HG03565 (cell line): Measurements from ENCODE around the gene MEOX1.

ENCODE experiments used
- ATAC-seq: cut with Tn5 transposase; IDR thresholded peaks from one replicate; pipeline ENCODE4 v1.9.1; 2021; ENCODE audit warnings: mild to moderate bottlenecking, moderate library complexity; ENCODE audit not compliant: unreplicated experiment

Gene MEOX1

GRCh38 chr17:43659823-43660617, 1.7 kb downstream of the MEOX1 start:
- ATAC-seq: no peak

GRCh38 chr17:43658900-43659299, 2.8 kb downstream of the MEOX1 start:
- ATAC-seq: no peak

DNA sequence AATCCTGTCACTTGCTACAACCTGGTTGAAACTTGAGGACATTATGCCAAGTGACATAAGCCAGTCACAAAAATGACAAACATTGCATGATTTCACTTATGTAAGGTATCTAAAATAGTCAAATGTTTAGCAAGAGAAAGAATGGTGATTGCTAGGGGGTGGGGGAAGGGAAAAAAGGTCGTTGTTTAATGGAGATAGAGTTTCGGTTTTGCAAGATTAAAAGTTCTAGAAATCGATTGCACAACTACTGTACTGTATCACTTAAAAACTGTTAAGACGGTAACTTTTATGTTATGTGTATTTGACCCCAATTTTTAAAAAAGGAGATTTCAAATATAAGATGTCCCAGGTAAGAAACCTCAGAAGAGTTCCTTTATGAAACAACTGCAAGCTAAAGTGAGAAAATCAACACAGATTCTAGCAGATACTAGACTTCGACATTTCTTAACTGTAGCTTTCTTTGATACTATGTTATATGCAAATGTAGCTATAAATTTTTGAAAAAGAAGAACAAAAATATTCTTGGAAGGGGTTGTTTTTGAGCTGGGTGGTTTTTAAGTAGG, 5.9 kb downstream of the MEOX1 start:
- ATAC-seq: no peak

GRCh38 chr17:43652124-43652480, 9.6 kb downstream of the MEOX1 start:
- no peak for ATAC-seq

- ATAC-seq: no peak
Observed at GRCh38 chr17:43650471-43650870, 11.3 kb downstream of the MEOX1 start.

GRCh38 chr17:43648916-43649315, 12.8 kb downstream of the MEOX1 start:
- no peak for ATAC-seq

DNA sequence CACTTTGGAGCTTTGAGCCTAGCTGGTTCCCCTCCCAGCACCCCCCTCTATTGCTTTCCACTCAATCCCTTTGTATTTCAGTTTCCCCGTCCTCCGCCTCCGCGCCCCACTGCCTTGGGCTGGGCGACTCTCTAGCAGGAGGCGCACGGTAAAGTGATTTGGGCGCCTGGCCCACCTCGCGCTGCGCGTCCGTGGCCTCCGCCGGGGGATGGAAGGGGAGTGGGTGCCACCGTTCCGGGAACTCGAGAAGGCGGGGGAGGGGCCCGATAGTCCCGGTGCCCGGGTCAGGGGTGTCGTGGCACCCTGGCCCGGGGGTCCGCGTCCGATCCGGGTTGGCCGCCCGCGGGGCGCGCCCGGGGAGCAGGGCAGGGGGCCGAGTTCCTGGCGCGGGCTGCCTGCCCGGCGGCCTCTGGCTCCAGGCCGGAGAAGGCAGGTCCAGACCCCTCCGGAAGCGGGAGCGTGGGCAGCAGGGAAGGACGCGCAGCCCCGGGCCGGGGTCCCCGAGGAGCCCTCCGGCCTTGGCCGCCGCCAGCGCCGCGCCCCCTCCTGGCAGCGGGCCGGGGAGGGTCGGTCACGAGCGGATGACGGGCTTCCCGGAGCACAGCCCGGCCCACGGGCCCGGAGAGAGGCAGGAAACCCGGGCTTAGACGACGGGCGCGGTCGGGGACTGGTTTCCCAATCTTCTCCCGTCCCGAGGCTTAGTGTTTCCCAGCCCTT, 15.8 kb downstream of the MEOX1 start:
- no peak for ATAC-seq

- no peak for ATAC-seq
Observed at GRCh38 chr17:43645450-43645764, 16.3 kb downstream of the MEOX1 start.

DNA sequence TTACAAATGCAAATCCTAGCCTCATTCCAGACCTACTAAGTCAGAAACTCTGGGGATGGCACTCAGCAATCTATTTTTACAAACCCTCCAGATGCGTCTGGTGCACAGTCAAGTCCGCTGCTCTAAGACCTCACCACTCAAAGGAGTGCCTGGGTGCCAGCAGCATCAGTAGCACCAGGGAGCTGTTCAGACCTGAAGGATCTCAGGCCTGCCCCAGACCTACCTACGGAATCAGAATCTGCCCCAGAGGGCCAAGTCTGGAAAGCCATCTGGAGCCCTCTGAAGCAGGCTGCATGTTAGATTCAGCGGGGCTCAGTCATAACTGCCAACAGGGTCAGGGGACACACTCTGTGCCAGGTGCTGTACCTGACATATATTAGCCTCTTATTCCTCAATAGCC, 17.6 kb downstream of the MEOX1 start:
- ATAC-seq: no peak

- ATAC-seq: no peak
Observed at GRCh38 chr17:43641416-43641815, 20.3 kb downstream of the MEOX1 start.

DNA sequence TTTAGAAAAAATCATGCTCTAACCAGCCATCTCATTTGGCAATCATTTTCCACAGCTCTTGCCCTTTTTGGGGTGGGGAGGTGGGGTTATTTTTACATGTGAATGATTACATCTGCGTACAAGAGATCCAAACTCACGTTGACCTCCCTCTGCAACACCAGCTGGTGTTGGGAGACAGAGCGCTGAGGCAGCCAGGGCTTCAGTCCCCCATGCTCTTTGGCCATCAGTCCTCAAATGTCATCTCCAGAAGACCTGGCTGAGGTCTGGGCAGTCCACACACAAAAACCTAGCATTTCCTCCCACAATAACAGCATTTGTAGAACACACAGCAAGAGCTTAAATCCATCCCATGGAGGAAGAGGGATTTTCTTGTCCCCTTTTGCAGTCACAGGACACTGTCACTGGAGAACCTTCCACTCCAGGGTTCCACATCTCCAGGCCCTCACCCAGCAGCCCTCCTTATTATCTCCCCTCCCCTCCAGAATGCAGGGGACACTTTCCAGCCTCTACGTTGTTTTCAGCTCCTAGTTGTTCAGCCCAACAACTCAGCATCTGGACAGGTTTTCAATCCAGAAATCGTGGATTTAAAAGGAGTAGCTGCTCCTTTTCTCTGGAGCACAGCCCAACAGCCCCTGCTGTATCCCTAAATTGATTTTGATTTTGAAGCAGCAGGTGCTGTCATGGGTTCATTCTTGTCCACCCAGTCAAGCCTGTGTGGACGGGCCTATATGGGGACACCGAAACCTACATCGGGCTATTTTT, 21.1 kb downstream of the MEOX1 start:
- no peak for ATAC-seq

DNA sequence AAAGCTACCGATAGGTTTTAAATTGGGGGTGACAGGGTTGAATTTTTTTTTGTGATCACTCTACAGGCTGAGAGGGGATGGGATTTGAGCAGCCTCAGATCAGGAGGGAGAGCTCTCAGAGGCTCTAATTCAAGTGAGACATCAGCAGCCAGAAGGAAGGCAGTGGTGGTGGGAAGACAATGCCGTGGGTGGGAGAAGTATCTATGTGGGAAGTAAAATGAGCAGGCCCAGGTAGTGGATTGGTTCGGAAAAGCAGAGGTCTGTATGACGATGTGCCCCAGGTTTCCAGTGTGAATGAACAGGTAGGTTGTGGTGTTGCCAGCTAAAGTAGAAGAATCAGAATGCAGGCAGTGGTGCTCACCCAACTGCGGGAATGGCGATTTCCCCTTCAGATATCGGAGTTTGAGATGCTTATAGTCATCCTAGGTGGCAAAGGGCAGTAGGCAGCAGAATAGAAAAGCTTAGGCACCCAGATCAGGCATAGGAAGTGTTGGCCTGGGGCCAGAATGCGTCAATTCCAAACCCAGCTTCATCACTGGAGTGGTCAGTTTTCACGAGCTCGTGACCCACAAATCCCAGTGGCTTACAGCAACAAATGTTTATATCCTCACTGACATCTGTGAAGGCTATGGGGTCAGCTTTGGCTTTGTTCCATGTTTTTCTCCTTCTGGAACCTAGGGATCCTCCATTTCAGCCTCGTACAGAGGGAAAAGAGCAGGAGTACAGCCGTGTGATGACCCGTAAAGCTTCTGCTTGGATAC, 24.0 kb downstream of the MEOX1 start:
- ATAC-seq: no peak

GRCh38 chr17:43636426-43636825, 25.3 kb downstream of the MEOX1 start:
- no peak for ATAC-seq

DNA sequence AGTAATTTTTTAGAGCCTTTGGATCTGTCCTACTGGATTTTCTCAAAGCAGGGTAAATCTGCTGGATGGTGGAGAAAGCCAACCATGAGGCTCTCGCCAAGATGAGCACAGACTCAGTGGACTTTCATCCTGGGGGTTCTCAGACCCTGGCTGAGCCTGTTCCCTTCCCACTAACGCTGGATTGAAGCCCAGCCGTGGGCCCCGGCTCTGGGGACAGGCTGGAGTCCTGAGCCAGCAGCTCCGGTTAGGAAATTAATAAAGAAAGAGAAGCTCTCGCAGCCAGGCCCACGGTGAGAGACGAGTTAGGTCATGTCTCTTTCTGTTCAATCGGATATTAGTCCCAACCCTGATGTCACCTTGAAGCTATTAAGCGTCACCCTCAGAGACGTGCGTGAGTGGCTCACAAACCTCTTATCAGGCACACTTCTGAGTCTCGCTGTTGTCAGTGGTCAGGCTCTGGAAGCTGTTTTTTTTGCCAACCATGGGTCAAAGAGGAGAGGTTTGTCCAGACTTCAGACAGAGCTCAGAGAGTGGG, 27.1 kb downstream of the MEOX1 start:
- ATAC-seq: no peak

DNA sequence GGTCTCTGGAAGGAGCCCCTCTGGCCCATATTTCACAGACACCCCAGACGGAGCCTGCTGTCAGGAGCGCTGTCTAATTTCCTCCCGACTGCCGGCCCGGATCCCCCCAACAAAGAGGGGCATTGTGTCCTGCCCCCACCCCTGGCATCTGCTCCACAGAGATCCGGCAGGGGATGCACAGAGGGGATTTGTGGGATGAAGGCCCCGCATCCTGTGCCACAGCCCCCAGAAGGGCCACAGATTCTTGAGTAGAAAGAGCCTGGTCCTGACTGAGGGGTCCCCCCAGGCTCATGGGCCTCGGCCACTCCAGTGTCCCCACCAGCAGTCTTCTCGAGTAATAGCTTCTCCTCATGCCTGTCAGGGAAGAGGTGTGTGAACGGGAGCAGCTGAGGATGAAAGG, 29.5 kb downstream of the MEOX1 start:
- no peak for ATAC-seq

- ATAC-seq: no peak
Observed at GRCh38 chr17:43631429-43631828, 30.3 kb downstream of the MEOX1 start.

GRCh38 chr17:43628089-43628650, 33.6 kb downstream of the MEOX1 start:
- no peak for ATAC-seq

DNA sequence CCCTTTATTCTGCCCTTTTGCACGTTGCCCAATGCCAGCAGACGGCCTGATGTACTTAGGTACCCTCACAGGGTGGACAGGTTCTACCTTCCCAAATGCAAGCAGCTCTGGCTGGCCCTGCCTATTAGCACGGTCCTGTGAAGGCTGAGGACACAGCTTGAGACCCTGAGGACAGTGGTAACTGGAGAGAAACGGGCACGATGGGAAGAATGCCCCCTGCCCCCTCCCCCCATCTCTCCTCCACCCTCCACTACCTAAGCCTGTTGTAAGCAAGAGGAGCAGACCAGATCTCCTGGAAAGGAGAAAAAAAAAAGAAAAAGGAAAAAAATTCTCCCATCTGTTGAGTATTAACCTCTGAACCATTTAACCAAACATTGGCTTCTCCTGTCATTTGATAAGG, 34.1 kb downstream of the MEOX1 start:
- ATAC-seq: no peak

DNA sequence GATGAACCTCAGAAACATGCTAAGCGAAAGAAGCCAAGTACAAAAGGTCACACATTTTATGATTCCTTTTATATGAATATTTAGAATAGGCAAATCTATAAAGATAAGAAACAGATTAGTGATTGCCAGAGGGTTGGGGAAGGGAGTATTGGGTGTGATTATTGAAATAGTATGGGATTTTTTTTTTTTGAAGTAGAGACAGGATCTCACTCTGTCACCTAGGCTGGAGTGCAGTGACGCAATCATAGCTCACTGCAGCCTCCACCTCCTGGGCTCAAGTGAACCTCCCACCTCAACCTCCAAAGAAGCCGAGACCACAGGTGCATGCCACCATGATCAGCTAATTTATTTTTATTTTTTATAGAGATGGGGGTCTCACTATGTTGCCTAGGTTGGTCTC, 35.7 kb downstream of the MEOX1 start:
- no peak for ATAC-seq

- ATAC-seq: no peak
Observed at GRCh38 chr17:43625606-43626005, 36.1 kb downstream of the MEOX1 start.
